Choroid plexus epithelial cell (primary cell): ENCODE results near the gene GPR26.

Experiments used
- DNase-seq: peaks from one replicate; pipeline ENCODE4 v3.0.0-alpha.2; 2010; ENCODE audit warnings: low read depth
- H3K4me3 ChIP-seq: 2 replicates; pipeline ENCODE4 v1.5.1; 2011; ENCODE audit warnings: low read depth, mild to moderate bottlenecking, control low read depth, low read length, moderate library complexity
- CTCF ChIP-seq: conservative IDR thresholded peaks from 2 replicates; pipeline ENCODE4 v1.5.1; 2011; ENCODE audit warnings: low read depth, mild to moderate bottlenecking, control low read depth, inconsistent platforms, low read length, moderate library complexity

Gene GPR26, protein sequence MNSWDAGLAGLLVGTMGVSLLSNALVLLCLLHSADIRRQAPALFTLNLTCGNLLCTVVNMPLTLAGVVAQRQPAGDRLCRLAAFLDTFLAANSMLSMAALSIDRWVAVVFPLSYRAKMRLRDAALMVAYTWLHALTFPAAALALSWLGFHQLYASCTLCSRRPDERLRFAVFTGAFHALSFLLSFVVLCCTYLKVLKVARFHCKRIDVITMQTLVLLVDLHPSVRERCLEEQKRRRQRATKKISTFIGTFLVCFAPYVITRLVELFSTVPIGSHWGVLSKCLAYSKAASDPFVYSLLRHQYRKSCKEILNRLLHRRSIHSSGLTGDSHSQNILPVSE

DNA sequence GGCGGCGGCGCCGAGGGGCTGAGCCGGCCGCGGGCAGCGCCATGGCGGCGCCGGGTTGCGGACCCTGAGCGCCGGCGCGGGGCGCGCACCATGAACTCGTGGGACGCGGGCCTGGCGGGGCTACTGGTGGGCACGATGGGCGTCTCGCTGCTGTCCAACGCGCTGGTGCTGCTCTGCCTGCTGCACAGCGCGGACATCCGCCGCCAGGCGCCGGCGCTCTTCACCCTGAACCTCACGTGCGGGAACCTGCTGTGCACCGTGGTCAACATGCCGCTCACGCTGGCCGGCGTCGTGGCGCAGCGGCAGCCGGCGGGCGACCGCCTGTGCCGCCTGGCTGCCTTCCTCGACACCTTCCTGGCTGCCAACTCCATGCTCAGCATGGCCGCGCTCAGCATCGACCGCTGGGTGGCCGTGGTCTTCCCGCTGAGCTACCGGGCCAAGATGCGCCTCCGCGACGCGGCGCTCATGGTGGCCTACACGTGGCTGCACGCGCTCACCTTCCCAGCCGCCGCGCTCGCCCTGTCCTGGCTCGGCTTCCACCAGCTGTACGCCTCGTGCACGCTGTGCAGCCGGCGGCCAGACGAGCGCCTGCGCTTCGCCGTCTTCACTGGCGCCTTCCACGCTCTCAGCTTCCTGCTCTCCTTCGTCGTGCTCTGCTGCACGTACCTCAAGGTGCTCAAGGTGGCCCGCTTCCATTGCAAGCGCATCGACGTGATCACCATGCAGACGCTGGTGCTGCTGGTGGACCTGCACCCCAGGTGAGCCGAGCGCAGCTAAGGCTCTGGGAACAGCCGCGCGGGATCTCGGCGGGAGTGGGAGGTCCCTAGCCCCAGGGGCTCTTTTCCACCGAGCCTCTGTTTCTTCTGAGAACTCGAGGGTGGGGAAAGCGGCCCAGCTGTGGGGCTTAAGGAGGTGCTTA is at the start of gene GPR26:
TSS of gene GPR26 (plus strand) at position 38 of the 919 bp plus-strand sequence. CDS start at position 91, 53 bp downstream.
- no peak within 1 kb of the TSS for H3K4me3 ChIP-seq
- DNase-seq: no peak
- no peak for TF ChIP-seq CTCF

- H3K4me3 ChIP-seq: no peak overlapping the region
- TF ChIP-seq CTCF: no peak
- no peak for DNase-seq
Observed at GRCh38 chr10:123618224-123618623, 47.9 kb upstream of the GPR26 start.

- no peak for TF ChIP-seq CTCF
- DNase-seq: no peak
- H3K4me3 ChIP-seq: no peak overlapping the region
Observed at GRCh38 chr10:123619067-123619855, 46.9 kb upstream of the GPR26 start.

DNA sequence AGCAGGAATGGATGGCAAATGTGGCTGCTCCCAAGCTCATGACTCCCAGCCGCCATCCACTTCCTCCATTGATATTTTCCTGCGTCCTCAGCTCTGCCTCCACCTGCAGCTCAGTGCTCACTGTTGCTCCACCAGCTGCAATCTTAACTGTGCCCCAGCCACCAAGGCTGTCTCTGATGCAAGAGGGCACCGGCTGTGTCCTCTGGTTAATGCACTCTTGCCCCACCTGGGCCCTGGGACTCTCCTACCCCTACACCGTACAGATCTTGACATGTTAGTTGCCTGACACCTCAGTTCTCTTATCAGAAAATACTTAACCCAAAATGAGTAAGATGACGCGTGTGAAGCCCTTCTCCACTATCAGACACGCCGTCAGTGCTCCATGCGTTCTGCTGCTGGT is 45.5 kb upstream of the GPR26 start:
- no peak for TF ChIP-seq CTCF
- no peak for DNase-seq
- H3K4me3 ChIP-seq: no peak overlapping the region

DNA sequence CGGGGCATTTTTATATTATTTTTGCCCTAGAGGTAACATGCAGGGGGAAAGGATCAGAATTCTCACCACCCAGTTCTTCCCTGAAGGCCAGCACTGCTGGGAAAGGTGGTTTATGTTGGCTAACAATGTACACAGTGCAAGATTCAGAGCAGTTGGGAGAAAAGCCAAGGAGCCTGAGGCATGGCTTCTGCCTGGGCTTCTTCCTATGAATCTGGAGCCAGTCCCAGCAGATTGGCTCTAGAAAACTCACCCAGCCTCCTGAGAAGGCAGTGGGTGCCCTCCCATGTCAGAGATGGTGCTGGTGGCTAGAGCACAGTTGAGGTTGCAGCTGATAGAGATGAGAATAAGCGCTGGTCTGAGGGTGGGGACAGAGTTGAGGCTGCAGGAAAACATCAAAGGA is 44.7 kb upstream of the GPR26 start:
- no peak for TF ChIP-seq CTCF
- no peak for DNase-seq
- H3K4me3 ChIP-seq: no peak overlapping the region

DNA sequence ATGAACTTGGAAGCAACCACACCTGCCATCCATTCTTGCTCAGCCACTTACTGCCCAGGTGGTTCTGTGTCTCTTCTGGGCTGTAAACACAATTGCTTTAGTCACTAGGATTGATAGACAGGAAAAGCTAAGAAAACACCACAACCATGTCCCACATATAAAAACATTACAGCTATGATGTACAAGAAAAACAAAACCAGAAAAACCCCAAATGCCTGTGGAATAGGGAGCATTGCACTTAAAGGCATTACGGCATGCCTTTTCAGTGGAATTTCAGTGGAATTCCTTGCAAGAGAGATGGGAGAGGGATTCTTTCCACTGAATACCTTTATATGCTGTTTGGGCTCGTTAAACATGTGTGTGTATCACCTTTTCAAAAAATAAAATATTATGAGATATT is 44.2 kb upstream of the GPR26 start:
- TF ChIP-seq CTCF: no peak
- no peak for DNase-seq

More for the DNA sequence above, 44.2 kb upstream of the GPR26 start:
- H3K4me3 ChIP-seq: no peak overlapping the region
